Measurements from ENCODE around the gene ZNF280C.

DNA sequence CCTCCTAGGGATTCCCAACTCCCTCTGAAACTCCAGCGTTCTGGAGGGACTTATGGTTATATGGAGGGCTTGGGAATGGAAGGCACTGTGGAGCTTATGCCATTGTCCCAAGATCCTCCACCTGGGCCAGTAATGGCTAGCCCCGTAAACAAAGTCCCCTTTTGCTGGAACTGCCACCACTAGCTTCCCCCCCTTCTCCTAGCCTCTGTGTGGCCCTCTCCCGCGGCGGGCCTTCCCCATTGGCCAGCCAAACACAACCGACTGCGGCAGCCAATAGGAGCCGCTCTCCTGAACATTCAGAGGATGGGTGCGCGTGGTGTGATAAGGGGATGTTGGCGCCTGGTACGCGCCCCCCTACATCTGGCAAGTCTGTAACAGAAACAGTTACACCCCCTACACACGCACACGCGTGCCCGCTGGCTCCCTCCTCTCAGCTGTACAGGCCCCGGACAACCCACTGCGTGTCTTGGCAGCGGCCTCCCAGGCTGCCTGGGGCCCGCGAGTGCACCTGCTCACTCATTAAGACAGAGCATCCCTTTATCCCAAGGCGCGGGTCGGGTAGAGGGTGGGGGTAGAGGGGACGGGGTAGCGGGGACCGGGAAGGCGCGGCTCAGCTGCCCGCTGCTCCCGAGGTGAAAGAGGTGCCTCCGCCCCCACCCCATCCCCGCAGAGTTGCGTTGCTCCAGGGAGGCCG, 97.8 kb downstream of the ZNF280C start:
- TF ChIP-seq, protein P1, sequence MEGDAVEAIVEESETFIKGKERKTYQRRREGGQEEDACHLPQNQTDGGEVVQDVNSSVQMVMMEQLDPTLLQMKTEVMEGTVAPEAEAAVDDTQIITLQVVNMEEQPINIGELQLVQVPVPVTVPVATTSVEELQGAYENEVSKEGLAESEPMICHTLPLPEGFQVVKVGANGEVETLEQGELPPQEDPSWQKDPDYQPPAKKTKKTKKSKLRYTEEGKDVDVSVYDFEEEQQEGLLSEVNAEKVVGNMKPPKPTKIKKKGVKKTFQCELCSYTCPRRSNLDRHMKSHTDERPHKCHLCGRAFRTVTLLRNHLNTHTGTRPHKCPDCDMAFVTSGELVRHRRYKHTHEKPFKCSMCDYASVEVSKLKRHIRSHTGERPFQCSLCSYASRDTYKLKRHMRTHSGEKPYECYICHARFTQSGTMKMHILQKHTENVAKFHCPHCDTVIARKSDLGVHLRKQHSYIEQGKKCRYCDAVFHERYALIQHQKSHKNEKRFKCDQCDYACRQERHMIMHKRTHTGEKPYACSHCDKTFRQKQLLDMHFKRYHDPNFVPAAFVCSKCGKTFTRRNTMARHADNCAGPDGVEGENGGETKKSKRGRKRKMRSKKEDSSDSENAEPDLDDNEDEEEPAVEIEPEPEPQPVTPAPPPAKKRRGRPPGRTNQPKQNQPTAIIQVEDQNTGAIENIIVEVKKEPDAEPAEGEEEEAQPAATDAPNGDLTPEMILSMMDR (IDR thresholded peaks at IDR 0.05), result no peak
- no peak for TF ChIP-seq POLR2A (IDR thresholded peaks at IDR 0.05)
- TF ChIP-seq EP300 (IDR thresholded peaks at IDR 0.05), result no peak
- no peak for TF ChIP-seq POLR2AphosphoS5 (IDR thresholded peaks at IDR 0.05)
